Esophagus squamous epithelium (tissue), 5 donors: Measurements from ENCODE around the gene NOXA1. TPM values are rescaled to one million over a fixed set of nuclear protein-coding genes. Genes with fewer than 3 reads are reported as not detected.

Experiments
- DNase-seq: peaks from one replicate; lab custom pipeline; 2025; lab: John Stamatoyannopoulos, UW
- H3K27ac ChIP-seq, 4 donors: fragments of 200-600 bp; sonication (generic); one replicate each; pipeline ENCODE4 v1.5.1; 2016 to 2019; ENCODE audit warnings: mild to moderate bottlenecking in 1 of 4
- H3K27me3 ChIP-seq, 4 donors: fragments of 200-600 bp; sonication (generic); 1 replicate in 3 of 4; 2 replicates in 1 of 4; pipeline versions ENCODE4 v1.5.1 to v1.6.0; 2017 to 2021; ENCODE audit warnings: antibody characterized with exemption in 1 of 4
- H3K36me3 ChIP-seq, 3 donors: fragments of 200-600 bp; sonication (generic); one replicate each; pipeline ENCODE4 v1.5.1; 2016 to 2019
- H3K4me1 ChIP-seq, 3 donors: fragments of 200-600 bp; sonication (generic); one replicate each; pipeline ENCODE4 v1.5.1; 2017 to 2019
- H3K4me3 ChIP-seq, 4 donors: fragments of 200-600 bp; sonication (generic); 1 replicate in 3 of 4; 2 replicates in 1 of 4; pipeline ENCODE4 v1.5.1; 2016 to 2019; ENCODE audit warnings: mild to moderate bottlenecking in 2 of 4, moderate library complexity in 1 of 4
- H3K9me3 ChIP-seq, 3 donors: fragments of 200-600 bp; sonication (generic); one replicate each; pipeline ENCODE4 v1.5.1; 2016 to 2019
- POLR2A ChIP-seq, 4 donors: fragments of 450-650 bp; IDR thresholded peaks; one replicate each; pipeline ENCODE4 v1.6.1; 2017; ENCODE audit warnings: antibody characterized with exemption in 4 of 4, mild to moderate bottlenecking in 4 of 4, moderate library complexity in 3 of 4
- WGBS, 2 donors: methylation state at CpG; one replicate each; pipeline ENCODE4 v1.1.5; 2018; 5-methylcytosine and 5-hydroxymethylcytosine counted together
- intact Hi-C: fragments of 100-400 bp; cut with DNase I; formaldehyde crosslinking; loops from one replicate; pipeline ENCODE4 v1.15.0; 2022
- total RNA-seq, 4 donors: library from RNA; depleted of rRNA; stranded (reverse); fragments of >200 nt; gene quantifications; one replicate each; pipeline ENCODE4 v1.1.0, GENCODE V29; 2016
- TF ChIP-seq, protein P1 (sequence below), 6 experiments: fragments of 450-650 bp in 4 of 6; fragments of 200-600 bp in 2 of 6; sonication (generic) in 2 of 6; IDR thresholded peaks; one replicate each; pipeline ENCODE4 v1.5.1; 2016 to 2019; ENCODE audit warnings: antibody characterized with exemption in 6 of 6, mild to moderate bottlenecking in 4 of 6, moderate library complexity in 4 of 6
- donor health status: DM: yes; HTN: yes; CAD: no.

The NOXA1 gene
- total RNA-seq, 4 donors from 2014 or later = 2.1 to 7.4 (median 4.8) TPM

DNA sequence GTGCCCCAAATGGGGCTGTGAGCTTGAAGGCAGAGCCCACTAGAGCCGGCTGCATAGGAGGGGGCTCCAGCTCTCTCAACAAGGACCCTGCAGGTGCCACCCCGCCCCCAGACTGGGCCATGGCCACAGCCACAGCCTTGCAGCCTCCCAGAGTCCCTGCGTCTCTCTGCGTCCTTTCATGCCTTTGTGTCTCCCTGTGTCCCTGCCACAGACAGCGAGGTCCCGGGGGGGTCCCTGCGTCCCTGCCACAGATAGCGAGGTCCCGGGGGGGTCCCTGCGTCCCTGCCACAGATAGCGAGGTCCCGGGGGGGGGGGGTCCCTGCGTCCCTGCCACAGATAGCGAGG lies 6.3 kb downstream of the NOXA1 start:
- no peak for DNase-seq

DNA sequence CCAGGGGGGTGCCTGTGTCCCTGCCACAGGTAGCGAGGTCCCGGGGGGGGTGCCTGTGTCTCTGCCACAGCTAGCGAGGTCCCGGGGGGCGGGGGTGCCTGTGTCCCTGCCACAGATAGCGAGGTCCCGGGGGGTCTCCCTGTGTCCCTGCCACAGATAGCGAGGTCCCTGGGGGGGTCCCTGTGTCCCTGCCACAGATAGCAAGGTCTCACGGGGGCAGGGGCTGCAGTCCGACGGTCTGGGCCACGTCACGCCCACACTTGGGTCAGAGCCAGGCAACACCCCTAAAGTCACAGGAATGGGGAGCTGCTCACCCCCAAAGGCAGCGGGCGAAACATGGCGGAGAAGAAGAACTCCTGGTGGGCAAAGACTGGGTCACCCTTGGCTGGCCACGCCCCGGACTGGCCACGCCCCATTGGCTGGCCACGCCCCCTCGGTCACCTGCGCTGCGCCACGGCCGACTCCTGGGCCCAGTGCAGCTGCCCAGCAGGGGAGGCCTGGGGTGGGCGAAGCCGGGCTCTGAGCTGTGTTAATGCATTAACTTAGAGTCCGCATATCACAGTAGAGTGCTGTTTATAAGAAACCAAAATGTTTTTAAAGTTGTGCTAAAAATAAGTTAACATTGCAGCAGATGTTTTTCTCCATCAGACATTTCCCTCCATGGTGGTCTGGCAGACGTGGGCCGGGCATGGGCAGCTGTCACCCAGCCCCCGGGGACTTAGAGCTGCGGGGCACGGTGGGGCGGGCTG lies 7.0 kb downstream of the NOXA1 start:
- no peak for DNase-seq
- peaks cover 0 to 17% (median 0%) of the 10 kb centered on the region in 3 donors for H3K4me1 ChIP-seq
- no peaks in the 10 kb centered on the region for H3K9me3 ChIP-seq
- H3K27ac ChIP-seq = no peak overlapping the region
- WGBS, 2 donors = 40 to 51% methylated on average over 7 to 14 of the region's 34 CpGs
- intact Hi-C loops = loop anchor here (10.0 kb wide), 1 partner anchor 135 kb away; no protein-coding TSS in a partner anchor
- no peak for TF ChIP-seq POLR2A (IDR thresholded peaks at IDR 0.05)
- TF ChIP-seq, protein P1, sequence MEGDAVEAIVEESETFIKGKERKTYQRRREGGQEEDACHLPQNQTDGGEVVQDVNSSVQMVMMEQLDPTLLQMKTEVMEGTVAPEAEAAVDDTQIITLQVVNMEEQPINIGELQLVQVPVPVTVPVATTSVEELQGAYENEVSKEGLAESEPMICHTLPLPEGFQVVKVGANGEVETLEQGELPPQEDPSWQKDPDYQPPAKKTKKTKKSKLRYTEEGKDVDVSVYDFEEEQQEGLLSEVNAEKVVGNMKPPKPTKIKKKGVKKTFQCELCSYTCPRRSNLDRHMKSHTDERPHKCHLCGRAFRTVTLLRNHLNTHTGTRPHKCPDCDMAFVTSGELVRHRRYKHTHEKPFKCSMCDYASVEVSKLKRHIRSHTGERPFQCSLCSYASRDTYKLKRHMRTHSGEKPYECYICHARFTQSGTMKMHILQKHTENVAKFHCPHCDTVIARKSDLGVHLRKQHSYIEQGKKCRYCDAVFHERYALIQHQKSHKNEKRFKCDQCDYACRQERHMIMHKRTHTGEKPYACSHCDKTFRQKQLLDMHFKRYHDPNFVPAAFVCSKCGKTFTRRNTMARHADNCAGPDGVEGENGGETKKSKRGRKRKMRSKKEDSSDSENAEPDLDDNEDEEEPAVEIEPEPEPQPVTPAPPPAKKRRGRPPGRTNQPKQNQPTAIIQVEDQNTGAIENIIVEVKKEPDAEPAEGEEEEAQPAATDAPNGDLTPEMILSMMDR (IDR thresholded peaks at IDR 0.05) = no peak
- no peaks in the 10 kb centered on the region for H3K36me3 ChIP-seq
- peaks cover 0 to 17% (median 0%) of the 10 kb centered on the region in 4 donors for H3K27me3 ChIP-seq
- no peak overlapping the region for H3K4me3 ChIP-seq

More for the DNA sequence above, 6.3 kb downstream of the NOXA1 start:
- no peak for TF ChIP-seq POLR2A (IDR thresholded peaks at IDR 0.05)
- TF ChIP-seq, protein P1 (IDR thresholded peaks at IDR 0.05) = no peak
- Histone ChIP-seq H3K36me3 (no peaks in the 10 kb centered on the region), H3K4me3 (no peak overlapping the region), H3K9me3 (no peaks in the 10 kb centered on the region), H3K4me1 (peaks cover 2 to 24% (median 2%) of the 10 kb centered on the region in 3 donors), H3K27ac (no peak overlapping the region), H3K27me3 (peaks cover 0 to 11% (median 0%) of the 10 kb centered on the region in 4 donors)
- 40 to 80% methylated on average over 1 to 9 of the region's 14 CpGs for WGBS, 2 donors
- intact Hi-C loops = no loop called here

DNA sequence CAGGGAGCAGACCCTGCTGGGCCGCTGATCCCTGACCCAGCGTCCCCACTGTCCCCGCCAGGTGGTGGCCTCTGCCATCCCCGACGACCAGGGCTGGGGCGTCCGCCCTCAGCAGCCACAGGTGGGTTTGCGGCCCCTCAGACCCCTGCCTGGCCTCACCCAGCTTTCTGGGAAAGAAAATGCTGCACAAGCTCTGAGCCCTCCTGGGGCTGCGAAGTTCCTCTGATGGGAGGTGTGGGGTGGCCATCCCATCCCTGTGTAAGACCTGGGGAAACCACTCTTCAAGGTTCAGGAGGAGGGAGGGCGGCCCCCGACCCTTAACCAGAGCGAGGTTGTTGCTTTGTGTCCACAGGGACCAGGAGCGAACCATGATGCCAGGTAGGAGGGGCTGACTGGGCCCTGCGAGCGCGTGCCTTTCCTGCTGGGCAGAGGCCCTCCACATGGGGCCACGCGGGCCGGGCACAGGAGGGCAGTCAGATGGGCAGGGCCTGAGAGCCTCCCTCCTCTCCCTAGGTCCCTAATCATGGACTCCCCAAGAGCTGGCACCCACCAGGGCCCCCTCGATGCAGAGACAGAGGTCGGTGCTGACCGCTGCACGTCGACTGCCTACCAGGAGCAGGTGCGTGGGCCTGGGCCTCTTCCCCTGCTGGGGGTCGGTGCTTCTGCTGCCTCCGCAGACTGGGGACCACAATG lies 7.7 kb downstream of the NOXA1 start:
- peaks cover 2 to 16% (median 2%) of the 10 kb centered on the region in 3 donors for H3K4me1 ChIP-seq
- intact Hi-C loops = loop anchor here (10.0 kb wide), 1 partner anchor 136 kb away; no protein-coding TSS in a partner anchor
- H3K27ac ChIP-seq = no peak overlapping the region
- H3K4me3 ChIP-seq = no peak overlapping the region
- DNase-seq = no peak
- H3K36me3 ChIP-seq = no peaks in the 10 kb centered on the region
- H3K27me3 ChIP-seq = peaks cover 0 to 24% (median 0%) of the 10 kb centered on the region in 4 donors
- 81% methylated on average over 6 of the region's 27 CpGs; no CpG with 5 or more reads in 1 of the 2 donors for WGBS, 2 donors
- TF ChIP-seq, protein P1 (IDR thresholded peaks at IDR 0.05) = no peak
- TF ChIP-seq POLR2A (IDR thresholded peaks at IDR 0.05) = no peak
- H3K9me3 ChIP-seq = no peaks in the 10 kb centered on the region

- peaks cover 0 to 30% (median 0%) of the 10 kb centered on the region in 4 donors for H3K27me3 ChIP-seq
- H3K27ac ChIP-seq = no peak overlapping the region
- H3K36me3 ChIP-seq = no peaks in the 10 kb centered on the region
- no peaks in the 10 kb centered on the region for H3K9me3 ChIP-seq
- H3K4me3 ChIP-seq = no peak overlapping the region
- H3K4me1 ChIP-seq = peaks cover 6 to 18% (median 7%) of the 10 kb centered on the region in 3 donors
- no peak for TF ChIP-seq POLR2A (IDR thresholded peaks at IDR 0.05)
- TF ChIP-seq, protein P1 (IDR thresholded peaks at IDR 0.05) = no peak
- DNase-seq = no peak
- no CpG with 5 or more reads among the region's 21 CpGs for WGBS, 2 donors
- intact Hi-C loops = loop anchor here (10.0 kb wide), 1 partner anchor 137 kb away; no protein-coding TSS in a partner anchor
Observed at GRCh38 chr9:137431416-137431931, 8.3 kb downstream of the NOXA1 start.
